GM18511 (cell line): ENCODE measurements around the gene LRRC74A.

Source experiments
- ATAC-seq: cut with Tn5 transposase; IDR thresholded peaks from one replicate; pipeline ENCODE4 v1.9.1; 2021; ENCODE audit warnings: mild to moderate bottlenecking, moderate library complexity; ENCODE audit not compliant: unreplicated experiment

LRRC74A gene

GRCh38 chr14:76844223-76844622, 18.0 kb downstream of the LRRC74A start:
- no peak for ATAC-seq

- ATAC-seq: no peak
These were observed 20.3 kb downstream of the LRRC74A start for GRCh38 chr14:76846331-76847047.

DNA sequence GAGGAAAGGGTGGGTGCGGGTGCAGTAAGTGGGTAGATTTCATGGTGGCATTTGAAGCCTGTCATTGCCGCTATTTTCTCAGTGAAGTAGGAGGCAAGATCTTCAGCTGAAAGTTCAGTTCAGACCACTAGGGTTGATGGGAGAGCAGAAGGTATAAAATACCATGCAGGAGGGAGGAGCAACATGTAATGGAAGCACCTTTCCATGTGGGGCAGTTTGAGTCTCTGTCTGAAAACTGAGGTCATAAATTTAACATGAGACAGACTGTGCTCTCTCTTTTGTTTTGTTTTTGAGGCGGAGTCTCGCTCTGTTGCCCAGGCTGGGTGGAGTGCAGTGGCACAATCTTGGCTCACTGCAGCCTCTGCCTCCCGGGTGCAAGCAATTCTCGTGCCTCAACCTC, 22.7 kb downstream of the LRRC74A start:
- no peak for ATAC-seq

- ATAC-seq: no peak
These were observed 28.9 kb downstream of the LRRC74A start for GRCh38 chr14:76855066-76855465.

DNA sequence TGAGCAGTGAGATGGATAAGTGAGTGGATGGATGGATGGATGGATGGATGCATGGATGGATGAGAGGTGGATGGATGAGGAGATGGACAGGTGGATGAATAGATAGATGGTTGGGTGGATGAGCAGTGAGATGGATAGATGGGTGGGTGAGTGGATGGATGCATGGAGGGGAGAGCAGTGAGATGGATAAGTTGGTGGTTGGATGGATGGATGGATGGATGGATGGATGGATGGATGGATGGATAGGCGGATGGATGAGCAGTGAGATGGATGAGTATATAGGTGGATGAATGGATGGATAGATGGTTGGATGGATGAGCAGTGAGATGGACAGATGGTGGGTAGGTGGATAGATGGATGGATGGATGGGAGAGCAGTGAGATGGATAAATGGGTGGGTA, 30.6 kb downstream of the LRRC74A start:
- ATAC-seq: no peak

DNA sequence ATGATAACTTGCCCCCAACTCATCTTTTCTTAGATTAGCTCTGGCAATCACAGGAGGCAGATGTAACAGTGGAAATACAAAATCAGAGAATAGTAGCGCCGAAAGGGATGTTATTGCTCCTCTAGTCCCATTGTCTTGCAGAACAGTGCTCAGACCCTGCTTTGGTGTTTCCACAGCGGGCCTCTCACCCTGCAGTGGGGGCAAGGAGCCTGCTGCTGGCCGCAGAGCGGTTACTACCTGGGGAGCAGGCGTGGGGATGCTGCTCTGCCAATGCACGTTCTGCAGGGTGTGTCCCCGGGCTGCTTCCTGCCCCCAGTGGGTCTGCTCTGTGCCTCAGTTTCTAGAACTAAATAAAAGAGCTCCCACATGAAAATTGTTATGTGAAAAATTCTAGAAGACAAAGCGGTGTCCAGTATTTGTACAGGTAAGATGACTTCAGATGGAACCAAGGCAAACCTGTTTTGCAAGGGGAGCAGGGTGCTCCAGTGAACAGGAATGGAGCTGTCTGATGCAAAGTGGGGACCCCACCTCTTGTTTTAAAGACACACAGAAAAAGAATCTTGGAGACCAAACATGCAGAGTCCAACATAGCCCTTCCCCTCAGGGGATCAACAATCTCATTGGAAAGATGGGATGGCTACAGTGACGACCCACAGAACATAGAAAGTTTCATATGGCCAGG, 35.5 kb downstream of the LRRC74A start:
- no peak for ATAC-seq

DNA sequence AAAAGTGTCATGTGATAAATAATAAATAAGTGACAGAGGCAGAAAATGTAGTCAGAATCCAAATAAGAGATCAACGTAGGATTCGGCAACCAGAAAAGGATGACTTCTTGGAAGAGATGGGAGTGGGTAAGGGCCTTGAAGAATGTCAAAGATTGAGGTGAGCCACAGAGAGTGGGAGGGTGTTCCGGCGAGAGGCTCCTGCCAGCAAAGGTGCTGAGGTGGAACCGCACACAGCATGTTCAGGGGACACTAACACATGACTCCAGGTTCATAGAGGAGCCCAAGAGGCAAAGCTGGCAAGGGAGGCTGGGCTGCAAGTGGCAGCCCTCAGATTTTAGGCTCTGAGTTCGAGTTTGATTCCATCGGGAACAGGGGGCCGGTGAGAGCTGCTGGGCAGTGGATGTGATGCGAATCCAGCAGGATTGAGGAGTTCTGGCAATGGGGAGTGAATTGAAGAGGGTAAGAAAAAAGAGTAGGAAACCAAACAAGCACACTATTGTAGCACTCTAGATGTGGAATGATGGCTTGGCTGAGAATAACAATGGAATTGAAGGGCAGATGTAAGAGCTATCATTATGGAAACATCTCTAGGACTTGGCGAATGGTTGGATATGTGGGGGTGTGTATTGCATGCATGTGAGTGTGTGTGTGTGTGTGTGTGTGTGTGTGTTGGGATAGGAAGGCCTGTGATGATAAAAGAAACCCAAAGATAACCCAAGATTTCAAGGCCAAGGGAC, 36.5 kb downstream of the LRRC74A start:
- no peak for ATAC-seq

DNA sequence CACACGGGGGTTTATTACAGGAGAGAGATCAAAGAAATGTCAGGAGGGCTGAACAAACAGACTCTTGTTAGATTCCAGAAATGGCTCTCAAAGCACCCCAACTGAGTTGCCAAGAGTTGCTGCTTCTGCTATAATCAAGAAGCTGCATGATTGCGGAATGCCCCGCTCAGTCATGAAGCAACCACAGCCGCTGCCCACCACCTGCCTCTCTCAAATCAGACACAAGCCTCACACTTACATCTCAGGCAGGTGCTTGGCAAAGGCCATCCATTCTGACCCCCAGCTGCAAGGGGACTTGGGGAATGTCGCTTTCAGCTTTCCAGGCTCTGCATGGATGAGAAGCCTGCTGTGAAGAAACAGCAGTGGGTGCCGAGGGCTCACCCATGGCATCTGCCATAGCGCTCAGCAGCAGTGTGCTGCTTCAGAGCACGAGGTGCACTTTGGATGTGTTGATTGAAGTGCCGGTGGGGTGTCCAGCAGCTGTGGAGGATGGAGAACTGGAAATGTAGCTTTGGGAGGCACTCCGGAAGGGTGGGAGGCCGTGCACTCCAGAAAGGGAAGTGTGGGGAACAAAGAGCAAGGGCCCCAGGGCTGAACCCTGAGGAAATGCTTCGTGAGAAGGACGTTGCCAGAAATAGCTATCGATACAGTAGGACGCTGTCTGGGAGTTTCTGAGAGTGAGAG, 37.7 kb downstream of the LRRC74A start:
- no peak for ATAC-seq

DNA sequence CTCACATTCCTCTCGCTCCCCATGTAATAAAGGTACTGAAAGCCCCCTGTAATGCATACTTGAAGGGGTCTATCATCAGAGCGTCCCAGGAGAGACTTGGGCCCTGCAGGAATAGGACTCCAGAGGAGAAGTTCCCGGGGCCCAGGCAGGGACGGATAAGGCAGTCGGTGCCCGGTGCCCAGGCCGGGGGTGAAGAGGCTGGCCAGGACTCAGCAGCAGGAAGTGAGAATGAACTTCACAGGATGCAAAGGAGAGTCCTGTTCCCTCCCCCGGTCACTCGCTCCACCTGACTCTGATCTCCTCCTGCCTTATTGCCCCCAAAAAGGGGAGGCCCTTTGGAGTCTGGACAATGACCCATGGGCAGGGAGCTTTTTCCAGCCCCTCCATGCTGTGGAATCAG, 40.2 kb downstream of the LRRC74A start:
- no peak for ATAC-seq

DNA sequence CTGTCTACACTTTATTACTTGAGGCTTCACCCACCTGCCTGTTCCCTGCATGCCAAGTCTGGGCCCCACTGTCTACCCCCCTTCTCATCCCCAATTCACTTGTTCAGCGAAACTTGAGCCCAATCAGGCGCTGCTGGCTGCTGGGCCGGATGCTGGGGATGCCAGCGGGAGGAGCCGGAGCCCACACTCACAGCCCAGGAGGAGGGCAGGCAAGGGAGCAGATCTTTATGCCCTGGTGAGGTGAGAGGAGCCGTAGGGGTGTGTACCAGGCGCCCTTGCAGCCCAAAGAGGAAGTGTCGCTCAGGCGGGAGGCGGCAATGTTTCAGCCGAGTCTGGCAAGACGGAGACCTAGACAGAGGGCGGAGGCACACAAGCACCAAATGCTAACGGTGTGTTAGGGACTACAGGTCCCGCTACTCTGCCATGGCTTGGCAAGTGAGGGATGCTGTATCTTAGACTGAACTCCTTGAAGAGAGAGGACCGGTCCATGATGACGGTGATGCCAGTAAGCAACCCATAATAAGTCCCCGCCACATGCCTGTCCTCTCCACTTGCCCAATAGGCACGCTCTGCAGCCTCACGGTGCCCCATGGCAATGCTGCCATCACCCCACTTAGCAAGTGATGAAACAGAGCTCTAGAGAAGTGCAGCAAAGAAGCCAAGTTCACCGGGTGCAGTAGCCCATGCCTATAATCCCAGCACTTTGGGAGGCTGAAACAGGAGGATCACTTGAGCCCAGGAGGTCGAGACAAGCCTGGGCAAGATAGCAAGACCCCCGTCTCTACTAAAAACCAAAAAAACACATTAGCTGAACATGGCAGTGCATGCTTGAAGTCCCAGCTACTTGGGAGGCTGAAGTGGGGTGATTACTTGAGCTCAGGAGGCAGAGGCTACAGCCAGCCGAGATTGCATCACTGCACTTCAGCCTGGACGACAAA, 41.6 kb downstream of the LRRC74A start:
- peak; percentile 44 for ATAC-seq

GRCh38 chr14:76868454-76869170, 42.4 kb downstream of the LRRC74A start:
- ATAC-seq: no peak

GRCh38 chr14:76870166-76870565, 44.0 kb downstream of the LRRC74A start:
- ATAC-seq: no peak

- ATAC-seq: no peak
These were observed 46.7 kb downstream of the LRRC74A start for GRCh38 chr14:76872796-76873432.

DNA sequence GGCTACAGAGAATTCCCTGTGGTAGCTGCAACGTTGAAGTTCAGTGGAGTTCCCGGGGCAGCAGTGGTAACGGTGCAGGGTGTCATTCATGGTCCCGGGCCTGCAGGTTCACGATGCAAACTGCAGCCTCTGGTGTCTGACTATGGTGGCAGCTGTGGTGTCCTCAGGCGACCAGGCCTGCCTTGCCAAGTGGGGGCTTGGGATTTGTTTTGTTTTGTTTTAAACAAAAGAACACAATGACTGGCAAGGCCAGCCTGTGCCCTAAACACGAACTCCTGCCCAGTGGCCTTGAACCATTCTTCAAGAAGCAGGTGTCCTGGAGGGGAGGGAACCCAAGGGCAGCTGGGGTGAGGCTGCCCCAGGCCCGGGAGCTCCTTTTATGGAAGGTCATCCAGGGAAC, 48.5 kb downstream of the LRRC74A start:
- no peak for ATAC-seq

DNA sequence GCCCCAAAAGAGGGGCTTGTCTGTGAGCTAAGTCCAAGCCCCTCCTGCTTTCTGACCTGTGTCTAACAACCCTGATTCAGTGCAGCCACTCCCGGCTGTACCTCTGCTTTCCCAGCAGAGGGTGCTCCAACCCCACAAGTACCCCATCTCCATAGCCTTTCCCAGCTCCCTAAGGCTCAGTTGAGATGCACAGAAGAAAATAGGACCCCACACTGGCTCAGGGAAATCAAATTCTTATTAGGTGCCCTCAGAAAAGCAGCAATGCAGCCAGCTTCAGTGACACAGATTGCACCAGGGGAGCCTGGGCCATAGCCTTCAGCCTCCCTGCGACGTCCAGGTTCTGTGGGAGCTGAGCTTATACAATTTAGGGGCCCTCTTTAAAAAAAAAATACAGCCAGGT, 49.9 kb downstream of the LRRC74A start:
- ATAC-seq: no peak

GRCh38 chr14:76877871-76878270, 51.7 kb downstream of the LRRC74A start:
- no peak for ATAC-seq

DNA sequence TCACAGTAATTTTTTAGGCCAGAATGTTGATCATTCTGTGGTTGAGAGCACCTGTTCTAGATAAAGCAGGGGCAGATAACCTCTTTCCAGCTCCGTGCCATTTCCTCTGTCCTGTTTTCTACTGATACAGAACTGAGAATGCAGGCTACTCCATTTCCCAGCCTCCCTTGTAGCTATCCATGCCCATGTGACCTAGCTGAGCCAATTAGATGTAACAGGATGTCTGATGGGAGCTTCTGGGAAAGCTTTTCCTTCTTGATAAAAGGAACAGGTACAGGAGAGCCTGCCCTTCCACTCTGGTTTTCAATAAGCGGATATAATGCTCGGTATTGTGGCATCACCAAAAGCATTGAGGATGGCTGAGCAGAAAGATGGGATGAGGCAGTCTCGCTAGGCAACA, 54.2 kb downstream of the LRRC74A start:
- ATAC-seq: no peak

GRCh38 chr14:76881348-76881747, 55.1 kb downstream of the LRRC74A start:
- no peak for ATAC-seq

GRCh38 chr14:76882651-76883050, 56.4 kb downstream of the LRRC74A start:
- ATAC-seq: no peak
